MV-4-11 (cell line): Measurements from ENCODE around the gene CDK19.
"Not testable (repeated sequence)": the region's sequence is repeated elsewhere in the genome, so short reads cannot be mapped to it uniquely, and the experiment has no call there.

Experiments
- DNase-seq: peaks from one replicate; lab custom pipeline; 2025; lab: John Stamatoyannopoulos, UW

The CDK19 gene

DNA sequence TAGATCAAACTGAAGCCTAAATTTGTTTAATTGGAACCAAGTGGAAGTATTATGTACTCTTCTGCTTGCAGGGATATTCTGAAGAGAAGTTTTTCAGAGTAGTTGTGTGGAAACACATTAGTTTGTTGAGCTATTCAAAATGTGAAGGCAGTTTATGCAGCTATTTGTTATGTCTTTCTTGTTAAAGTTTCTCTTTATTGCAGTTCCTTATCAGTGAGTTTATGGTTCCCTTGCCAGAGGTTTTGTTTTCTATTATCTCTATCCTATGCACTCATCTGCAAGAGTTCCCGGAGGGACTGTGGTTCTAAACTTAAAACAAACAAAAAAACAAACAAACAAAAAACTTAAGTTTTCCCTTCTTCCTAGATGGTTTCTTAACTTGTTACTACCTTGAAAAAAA, 195.2 kb downstream of the CDK19 start:
- no peak for DNase-seq

DNA sequence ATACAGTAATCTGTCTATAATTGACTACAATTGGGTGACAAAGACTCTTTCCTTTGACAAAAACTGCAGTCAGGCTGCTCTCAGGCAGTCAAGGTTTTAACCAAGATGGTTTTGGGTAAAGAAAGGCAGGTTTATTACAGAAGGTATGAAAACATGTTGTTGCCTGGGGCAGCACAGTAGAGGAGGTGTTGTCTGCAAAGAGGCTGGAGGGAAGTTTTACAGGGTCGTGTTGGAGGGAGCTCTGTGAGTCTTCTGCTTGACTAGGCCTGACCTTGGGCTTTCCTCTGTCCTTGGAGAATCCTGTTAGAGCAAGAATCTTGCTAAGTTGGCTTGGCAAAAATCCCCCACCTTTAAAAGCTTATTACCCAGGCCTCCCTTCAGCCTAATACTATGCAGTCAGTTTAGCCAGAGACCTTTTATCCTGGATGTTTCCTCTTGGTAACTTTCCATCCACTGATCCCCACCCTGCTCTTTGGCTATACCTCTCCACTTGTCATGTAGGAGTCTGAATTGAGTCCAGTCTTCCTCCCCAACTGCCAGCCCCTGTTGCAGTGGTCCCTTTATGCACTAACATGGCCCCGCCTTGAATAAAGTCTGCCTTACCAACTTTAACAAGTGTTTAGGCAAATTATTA, 195.9 kb downstream of the CDK19 start:
- no peak for DNase-seq

DNA sequence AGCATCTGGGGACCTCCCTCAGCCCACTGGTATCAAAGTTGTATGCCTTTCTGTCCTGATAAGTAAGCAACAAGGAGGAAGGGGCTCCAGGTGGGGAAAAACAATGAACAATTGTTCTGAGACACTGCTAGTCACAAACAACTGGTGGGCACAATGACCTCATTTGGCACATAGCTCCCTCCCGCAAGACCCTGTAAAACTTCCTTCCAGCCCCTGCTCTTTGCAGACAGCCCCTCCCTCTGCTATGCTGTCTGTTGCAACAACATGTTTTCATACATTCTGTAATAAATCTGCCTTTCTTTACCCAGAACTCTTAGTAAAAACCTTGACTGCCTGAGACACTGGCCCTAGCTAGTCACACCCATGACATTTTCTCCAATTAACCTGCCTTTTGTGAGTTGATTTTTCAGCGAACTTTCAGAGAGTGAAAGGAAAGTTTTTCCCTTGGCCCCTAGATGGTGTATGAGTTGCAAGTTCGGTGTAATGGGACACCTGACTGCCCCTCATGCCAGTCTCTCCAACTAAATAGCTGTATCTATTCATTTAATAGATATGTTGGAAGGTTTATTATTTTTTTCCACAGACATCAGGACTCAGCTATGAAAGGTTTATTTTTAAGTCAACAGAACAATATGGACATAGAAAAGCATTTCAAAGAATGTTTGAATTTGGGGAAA, 196.5 kb downstream of the CDK19 start:
- no peak for DNase-seq

DNA sequence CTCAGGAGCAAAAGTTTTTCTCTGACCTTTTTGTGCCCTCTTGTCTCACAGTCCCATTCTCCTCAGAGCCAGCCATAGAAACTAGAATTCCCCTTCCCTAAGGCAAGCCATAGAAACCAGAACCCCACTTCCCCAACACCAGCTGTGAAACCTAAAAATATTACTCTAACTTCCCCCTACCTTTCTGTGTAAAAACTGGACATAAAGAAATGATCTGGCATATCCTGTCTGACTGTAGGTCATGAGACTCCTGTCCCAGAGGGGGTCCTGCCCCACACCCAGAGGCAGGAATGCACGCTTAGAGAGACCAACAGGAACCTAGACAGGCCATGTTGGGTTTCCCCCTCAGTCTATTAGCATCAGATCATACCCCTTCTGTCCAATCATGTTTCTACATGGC, 198.2 kb downstream of the CDK19 start:
- DNase-seq, result peak; percentile 80

DNA sequence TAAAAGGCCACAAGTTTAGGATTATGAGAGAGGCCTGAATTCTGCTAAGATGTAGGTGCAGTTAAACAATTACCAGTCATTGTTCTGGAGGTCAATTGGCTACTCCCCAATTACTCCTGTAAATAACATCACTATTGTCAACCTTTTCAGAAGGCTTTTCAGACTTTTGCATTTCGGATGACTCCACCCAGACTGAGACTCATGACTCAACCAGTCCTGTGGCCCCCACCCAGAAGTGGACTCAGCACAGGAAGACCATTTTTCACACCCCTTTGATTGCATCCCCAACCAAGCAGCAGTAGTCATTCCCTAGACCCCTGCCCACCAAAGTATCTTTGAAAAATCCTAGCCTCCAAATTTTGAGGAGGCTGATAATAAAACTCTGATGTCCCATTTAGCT, 199.5 kb downstream of the CDK19 start:
- DNase-seq, result no peak

DNA sequence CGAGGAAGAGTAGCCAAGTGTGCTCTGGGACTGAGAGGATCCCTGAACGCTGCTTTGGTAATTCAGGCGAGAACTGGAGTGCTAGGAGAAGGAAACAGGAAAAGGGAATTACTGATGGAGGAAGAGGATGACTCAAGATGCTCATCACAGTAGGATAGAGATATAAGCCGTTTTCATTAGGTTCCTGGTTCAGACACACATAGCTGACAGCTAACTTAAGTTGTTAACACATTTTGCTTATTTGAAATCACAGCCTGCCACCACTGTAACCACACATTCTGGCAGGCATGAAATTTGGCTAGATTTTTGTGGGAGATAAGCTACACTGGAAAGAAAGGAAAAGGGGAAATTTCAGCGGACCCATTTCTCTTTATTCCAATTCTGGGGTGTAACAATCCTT, 200.7 kb downstream of the CDK19 start:
- no peak for DNase-seq

DNA sequence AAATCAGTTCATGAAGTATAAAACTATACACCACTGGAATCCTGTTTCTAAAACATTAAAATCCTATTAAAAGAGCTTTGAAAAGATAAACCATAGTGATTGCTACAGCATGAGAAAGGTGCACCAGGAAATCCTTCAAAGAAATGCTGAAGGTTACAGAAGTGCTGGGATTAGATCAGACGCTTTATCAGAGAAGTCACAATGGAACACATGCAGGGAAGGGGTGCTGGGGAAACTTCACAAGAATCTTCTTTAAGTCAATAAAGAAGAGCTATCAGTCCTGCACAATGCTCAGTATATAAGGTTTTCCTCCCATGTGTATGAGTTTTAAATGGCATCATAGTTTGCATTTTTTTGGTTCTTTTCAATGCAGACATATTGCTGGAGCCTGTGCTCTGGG, 201.2 kb downstream of the CDK19 start:
- no peak for DNase-seq

DNA sequence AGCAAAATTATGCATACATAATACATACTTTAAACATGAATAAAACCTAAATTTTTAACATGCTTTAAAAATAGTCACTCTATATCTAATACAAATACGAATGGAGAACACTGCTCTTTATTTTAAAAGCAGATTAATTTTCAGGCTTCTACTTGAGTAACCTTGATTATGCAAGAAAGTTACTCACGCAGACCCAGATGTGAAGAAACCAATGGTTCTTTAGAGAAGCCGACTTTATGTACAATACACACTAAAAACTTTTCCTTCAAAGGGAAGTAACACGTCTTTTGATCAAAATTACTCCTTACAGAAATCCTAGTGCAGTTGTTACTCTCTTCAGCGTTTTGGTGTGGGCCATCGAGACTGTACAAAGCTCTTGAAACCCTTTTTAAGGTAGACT, 201.9 kb downstream of the CDK19 start:
- peak; percentile 81 for DNase-seq

DNA sequence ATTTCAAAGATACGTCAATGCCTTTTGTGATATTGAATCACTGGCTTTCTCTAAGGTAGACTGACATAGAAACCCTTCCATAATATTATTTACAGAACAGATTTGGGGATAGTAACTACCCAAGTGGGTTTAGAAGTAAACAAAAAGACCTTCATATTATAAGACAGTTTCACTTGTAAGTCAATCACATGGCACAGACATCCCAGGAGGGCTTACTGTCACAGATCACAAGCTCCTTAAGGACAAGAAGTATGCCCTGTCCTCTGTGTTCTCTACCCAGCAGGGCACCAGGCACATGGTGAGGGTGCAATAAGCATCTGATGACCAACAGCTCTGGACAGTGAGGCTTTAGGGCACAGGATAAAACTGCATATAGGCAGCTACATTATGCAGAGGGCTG, 203.0 kb downstream of the CDK19 start:
- no peak for DNase-seq

DNA sequence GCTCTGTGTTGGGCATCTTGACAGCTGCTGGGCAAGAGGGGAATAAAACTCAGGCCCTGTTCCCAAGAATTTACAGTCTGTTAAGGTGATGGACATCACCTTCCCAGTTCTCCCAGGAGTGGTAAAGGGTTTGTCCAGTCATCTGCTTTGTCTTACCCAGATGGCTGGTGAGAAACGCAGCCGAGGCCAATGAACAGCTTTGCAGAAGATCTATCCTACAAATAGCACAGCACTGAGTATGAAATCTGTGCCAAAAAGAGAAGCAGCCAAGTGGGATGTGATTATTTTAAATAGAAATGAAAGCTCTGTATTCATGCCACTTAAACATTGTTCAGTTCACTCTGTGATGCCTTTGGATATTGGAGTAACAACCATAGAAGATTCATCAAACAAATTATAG, 206.2 kb downstream of the CDK19 start:
- DNase-seq, result no peak

DNA sequence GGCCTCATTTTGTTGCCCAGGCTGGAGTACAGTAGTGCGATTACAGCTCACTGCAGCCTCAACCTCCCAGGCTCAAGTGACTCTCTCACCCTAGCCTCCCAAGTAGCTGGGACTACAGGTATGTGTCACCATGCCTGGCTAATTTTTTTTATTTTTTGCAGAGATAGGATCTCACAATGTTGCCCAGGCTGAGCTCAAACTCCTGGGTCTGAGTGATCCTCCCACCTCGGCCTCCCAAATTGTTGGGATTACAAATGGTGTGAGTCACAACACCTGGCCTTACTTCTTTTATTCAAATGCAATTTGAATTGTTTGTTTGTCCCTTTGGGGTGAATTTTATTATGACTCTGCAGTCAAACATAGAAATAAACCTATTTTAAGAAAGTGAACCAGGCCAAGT, 207.1 kb downstream of the CDK19 start:
- no peak for DNase-seq

DNA sequence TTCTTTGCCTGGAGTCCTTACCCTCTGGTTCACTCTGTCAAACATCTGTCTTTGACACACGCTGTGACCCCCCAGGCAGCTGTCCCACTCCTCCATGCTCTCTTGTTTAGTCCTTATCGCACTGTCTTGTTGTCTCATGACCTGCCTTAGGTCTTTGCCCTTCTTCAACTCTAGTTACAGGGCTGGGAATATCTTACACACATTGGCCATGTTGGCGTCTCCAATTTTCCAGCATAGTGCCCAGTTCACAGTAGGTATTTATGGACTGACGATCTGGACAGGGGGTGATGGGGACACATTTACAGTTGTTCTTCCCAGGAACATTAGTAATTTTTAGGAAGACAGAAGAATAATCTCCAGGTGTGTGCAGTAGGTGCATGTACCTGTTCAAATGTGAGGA, 209.1 kb downstream of the CDK19 start:
- DNase-seq, result no peak

DNA sequence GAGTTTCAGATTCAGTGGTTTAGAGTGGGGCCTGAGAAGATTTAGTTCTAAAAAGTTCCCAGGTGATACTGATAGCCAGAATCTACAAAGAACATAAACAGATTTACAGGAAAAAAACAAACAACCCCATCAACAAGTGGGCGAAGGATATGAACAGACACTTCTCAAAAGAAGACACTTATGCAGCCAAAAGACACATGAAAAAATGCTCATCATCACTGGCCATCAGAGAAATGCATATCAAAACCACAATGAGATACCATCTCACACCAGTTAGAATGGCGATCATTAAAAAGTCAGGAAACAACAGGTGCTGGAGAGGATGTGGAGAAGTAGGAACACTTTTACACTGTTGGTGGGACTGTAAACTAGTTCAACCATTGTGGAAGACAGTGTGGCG, 214.6 kb downstream of the CDK19 start:
- not testable (repeated sequence) for DNase-seq

DNA sequence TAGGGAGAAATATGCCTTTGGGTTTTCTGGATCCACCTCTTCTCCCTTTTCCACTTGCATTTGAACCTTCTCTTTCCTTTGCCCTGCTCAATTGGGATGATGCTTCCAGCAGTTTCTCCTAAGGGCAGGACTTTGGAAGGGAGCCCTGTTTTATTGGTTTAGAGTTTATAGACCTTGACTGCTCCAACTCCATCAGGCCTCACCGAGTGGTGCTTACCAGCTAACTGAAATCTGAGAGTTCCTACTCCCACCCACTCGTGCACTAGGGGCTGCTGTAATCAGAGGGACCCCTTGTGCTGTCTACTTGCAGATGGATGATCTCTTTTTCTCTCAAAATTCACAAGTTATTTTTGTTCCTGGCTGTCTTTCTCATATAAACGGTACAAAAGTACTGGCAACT, 217.5 kb downstream of the CDK19 start:
- DNase-seq, result no peak

DNA sequence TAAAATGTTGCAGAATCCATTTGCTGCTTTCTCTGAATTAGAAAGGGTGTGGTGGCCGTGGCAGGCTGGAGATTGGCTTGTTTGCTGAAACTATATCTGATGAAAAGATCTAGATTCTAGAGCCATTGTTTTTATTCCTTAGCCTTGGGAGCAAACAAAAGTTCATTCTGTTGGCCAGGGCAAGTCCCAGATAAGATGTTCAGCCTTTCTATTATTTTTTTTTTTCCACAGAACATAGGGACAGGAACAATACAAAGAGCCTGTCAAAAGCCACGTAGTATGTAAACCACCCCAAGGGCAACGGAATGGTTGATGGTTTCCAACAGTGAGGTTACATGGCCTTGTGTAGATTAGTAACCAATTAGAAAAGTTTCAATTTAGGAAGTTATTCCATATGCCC, 218.9 kb downstream of the CDK19 start:
- no peak for DNase-seq

DNA sequence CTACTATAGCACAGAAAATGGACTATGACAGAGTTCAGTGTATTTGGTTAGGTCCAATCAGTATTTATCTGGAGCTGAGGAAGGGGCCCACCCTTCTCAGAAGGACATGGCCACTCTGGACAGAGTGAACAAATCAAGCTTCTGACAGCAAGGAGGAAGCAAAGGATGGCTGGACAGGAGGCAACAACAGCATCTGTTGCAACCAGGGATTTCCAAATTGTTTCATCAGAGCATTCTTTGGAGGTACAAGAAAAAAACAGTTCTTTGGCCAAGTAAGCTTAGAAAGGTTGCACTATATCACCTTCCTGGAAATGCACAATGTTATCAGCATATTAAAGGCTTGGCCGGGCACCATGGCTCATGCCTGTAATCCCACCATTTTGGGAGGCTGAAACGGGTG, 220.2 kb downstream of the CDK19 start:
- DNase-seq, result peak; percentile 9

DNA sequence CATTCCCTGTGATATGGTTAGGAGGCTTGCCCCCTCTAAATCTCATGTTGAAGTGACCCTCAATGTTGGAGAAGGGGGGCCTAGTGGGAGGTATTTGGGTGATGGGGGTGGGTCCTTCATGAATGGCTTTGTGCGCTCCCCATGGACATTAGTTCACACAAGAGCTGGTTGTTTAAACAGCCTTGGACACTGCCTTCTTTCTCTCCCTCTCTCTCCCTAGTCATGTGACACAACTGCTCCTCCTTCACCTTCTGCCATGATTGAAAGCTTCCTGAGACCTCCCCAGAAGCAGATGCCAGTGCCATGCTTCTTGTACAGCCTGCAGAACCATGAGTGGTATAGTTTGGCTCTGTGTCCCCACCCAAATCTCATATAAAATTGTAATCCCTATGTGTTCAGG, 221.6 kb downstream of the CDK19 start:
- DNase-seq, result no peak

DNA sequence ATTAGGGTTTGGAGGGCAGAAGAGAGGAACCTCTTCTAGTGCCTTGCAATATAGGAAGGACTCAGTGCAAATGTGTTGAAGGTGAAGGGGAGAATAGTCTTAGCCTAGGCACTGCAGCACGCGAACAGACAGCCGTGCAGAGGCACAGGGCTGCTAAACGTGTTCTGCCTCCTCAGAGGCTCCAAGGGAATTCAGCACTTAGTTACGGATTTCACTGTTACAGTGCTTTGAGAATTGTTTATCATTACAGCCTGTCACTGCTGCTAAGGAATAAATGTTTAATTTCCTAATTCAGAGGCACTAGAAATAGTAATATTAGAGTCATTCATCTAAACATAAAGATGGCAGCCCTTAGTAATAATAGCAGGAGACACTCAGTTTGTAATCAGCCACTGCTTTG, 222.5 kb downstream of the CDK19 start:
- DNase-seq, result no peak

DNA sequence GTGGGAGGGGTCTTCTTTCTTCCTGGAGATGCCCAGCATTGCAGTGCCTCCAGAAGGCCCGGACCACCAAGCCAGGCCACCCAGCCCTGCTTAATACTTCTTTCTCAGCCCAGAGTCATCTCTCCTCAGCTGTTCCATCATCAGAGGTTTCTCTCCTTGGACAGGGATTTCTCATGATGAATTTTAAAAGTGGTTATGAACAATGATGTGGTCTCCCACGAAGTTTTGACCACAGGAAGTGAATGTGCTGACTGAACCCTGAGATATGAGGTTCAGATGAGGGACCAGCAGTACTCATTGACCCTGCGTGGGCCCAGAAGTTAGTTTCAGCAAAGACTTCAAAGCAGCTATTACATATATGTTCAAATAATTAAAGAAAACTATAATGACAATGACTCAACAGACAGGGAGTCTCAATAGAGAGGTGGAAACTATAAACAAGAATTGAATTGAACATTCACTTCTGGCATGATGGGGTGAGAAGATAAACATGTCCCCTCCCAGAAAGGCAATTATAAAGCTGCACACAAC, 224.4 kb downstream of the CDK19 start:
- peak; percentile 54 for DNase-seq

DNA sequence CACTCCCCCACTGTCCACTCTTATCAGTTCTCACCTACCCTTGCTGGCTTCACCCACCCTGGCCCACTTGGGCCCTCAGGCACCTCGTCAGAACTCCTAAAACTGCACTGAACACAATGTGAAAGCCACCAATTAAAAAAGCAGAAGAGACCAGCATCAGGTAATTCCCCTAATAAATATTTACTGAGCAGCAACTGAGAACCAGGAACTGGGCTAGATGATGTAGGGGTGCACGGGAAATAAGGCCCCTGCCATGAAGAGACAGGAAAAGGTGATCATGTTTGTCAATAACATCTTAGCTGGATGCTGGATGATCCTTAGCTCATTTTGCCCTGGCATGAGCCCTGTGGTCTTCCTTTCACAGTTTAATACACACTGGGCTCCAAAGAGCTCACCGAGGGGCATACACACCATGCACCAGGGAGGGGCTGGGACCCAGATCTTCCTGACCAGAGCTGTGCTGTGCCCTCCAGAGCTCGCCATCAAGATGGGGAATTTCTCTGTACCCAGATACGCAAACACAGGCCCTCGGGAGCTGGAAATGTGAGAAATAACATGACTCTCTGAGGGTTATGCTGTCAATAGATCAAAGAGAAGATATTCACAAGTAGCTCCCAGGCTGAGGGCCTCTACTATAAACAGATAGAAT, 225.3 kb downstream of the CDK19 start:
- DNase-seq, result no peak

DNA sequence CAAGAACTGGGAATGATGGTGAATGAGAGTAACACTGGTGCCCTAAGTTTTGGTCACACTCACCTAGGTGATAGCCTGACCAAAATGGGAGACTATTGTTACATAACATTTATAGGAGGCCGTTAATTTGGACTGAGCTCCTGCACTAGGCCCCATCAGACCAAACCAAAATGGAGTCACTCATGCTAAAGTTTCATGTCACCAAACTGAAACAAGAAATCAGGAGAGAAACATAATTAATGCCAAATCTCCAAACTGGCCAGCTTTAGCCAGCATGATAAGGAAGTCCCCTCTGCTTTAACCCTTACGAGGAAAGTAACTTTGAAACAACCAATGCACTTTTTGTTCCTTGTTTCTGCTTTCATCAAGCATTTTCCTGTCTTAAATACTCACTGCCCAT, 227.9 kb downstream of the CDK19 start:
- peak; percentile 2 for DNase-seq

DNA sequence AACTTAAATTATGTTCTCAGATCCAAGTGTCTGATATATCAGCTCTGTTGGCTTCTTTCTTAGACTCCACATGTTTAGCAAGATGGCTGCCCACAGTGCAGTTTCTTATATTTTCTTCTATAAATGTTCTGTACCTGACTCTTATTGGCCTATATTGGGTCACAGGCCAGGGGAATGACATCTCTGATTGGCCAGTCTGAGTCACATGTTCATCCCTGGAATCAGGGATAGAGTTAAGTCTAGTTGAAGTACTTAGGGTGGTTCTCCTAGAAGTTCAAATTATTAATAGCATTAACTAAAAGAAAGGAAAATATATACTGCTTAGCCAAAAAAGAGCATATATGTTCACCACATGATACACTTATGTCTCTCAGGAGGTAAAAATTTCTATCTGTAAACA, 233.6 kb downstream of the CDK19 start:
- no peak for DNase-seq

DNA sequence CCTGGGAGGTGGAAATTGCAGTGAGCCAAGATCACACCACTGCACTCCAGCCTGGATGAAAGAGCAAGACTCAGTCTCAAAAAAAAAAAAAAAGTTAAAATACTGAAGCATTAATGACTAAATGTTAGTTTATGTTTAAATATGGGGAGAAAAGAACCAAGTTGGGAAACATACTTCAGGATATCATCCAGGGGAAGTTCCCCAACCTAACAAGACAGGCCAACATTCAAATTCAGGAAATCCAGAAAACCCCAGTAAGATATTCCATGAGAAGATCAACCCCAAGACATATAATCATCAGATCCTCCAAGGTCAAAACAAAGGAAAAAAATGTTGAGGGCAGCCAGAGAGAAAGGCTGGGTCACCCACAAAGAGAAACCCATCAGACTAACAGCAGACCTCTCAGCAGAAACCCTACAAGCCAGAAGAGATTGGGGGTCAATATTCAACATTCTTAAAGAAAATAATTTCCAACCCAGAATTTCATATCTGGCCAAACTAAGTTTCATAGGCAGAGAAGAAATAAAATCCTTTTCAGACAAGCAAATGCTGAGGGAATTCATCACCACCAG, 237.6 kb downstream of the CDK19 start:
- not testable (repeated sequence) for DNase-seq
